H1 (cell line): ENCODE measurements around the gene ITGB8. TPM values are rescaled to one million over a fixed set of nuclear protein-coding genes. Genes with fewer than 3 reads are reported as not detected.

ENCODE experiments used
- CTCF ChIA-PET: fragments of 300-600 bp; sonication (Branson Sonifier 250); formaldehyde crosslinking; loops from one replicate; lab custom pipeline; 2021; ENCODE audit not compliant: partially characterized antibody; lab: Charles Lee
- POLR2A ChIA-PET: fragments of 300-600 bp; sonication (Branson Sonifier 250); formaldehyde crosslinking; loops from one replicate; lab custom pipeline; 2021; ENCODE audit warnings: inconsistent platforms; ENCODE audit not compliant: partially characterized antibody; lab: Charles Lee
- DNase-seq, 2 experiments: peaks; one replicate each; pipeline versions ENCODE4 v3.0.0 to v3.0.0-alpha.2; 2010 to 2022; ENCODE audit warnings: low spot score in 2 of 2, low read depth in 1 of 2, mixed read lengths in 1 of 2
- FAIRE-seq: peaks from 2 replicates; lab custom pipeline; 2011; peaks lifted over from hg19 to GRCh38; lab: Jason Lieb, UNC
- H2AFZ ChIP-seq: 2 replicates; pipeline ENCODE4 v1.8.1; 2012; ENCODE audit warnings: low read length, inconsistent platforms
- H2AK5ac ChIP-seq: 2 replicates; pipeline ENCODE4 v1.6.1; 2013; ENCODE audit warnings: low read depth, low read length
- H2BK120ac ChIP-seq: replicated peaks from 2 replicates; pipeline ENCODE3; 2013; ENCODE audit warnings: low read depth, low read length, inconsistent platforms
- H2BK12ac ChIP-seq: 2 replicates; pipeline ENCODE4 v1.6.1; 2013; ENCODE audit warnings: low read depth, low read length
- H2BK15ac ChIP-seq: 2 replicates; pipeline ENCODE4 v1.6.1; 2013; ENCODE audit warnings: low read length
- H2BK20ac ChIP-seq: 2 replicates; pipeline ENCODE4 v1.6.1; 2013; ENCODE audit warnings: low read length
- H2BK5ac ChIP-seq: 2 replicates; pipeline ENCODE4 v1.6.1; 2013; ENCODE audit warnings: low read depth, low read length
- H3K14ac ChIP-seq: 2 replicates; pipeline ENCODE4 v1.6.1; 2013; ENCODE audit warnings: inconsistent platforms; ENCODE audit not compliant: insufficient read length
- H3K18ac ChIP-seq: 2 replicates; pipeline ENCODE4 v1.6.1; 2013; ENCODE audit warnings: low read length; ENCODE audit errors: extremely low read depth
- H3K23ac ChIP-seq: 2 replicates; pipeline ENCODE4 v1.6.1; 2013; ENCODE audit warnings: inconsistent platforms; ENCODE audit not compliant: insufficient read length
- H3K23me2 ChIP-seq: 2 replicates; pipeline ENCODE4 v1.6.1; 2013; ENCODE audit warnings: low read depth, low read length
- H3K27ac ChIP-seq: 2 replicates; pipeline ENCODE4 v1.6.1; 2011; ENCODE audit warnings: low read depth, low read length, inconsistent platforms
- H3K27me3 ChIP-seq, 4 experiments: replicated peaks in 1 of 4; 1 replicate in 1 of 4; 2 replicates in 3 of 4; pipeline versions ENCODE4 v1.6.1 to v1.8.1; 2011 to 2013; ENCODE audit warnings: low read length in 3 of 4, mild to moderate bottlenecking in 3 of 4, inconsistent platforms in 2 of 4, mixed read lengths in 2 of 4, moderate library complexity in 1 of 4; ENCODE audit not compliant: control insufficient read depth in 3 of 4, insufficient read depth in 3 of 4; ENCODE audit errors: extremely low read depth in 1 of 4
- H3K36me3 ChIP-seq, 4 experiments: 2 replicates each; pipeline versions ENCODE4 v1.6.1 to v1.8.1; 2011 to 2013; ENCODE audit warnings: mild to moderate bottlenecking in 4 of 4, low read length in 3 of 4, moderate library complexity in 2 of 4, control low read depth in 1 of 4, inconsistent platforms in 1 of 4; ENCODE audit not compliant: insufficient read depth in 4 of 4, control insufficient read depth in 2 of 4
- H3K4ac ChIP-seq: replicated peaks from 2 replicates; pipeline ENCODE3; 2013; ENCODE audit warnings: low read length, low read depth, mixed read lengths, inconsistent platforms; ENCODE audit not compliant: insufficient read length
- H3K4me1 ChIP-seq, 4 experiments: replicated peaks in 1 of 4; 1 replicate in 1 of 4; 2 replicates in 3 of 4; pipeline versions ENCODE4 v1.6.1 to v1.8.1; 2011 to 2013; ENCODE audit warnings: low read length in 3 of 4, inconsistent platforms in 2 of 4, mixed read lengths in 1 of 4; ENCODE audit not compliant: insufficient read depth in 4 of 4, control insufficient read depth in 3 of 4
- H3K4me2 ChIP-seq, 2 experiments: 2 replicates each; pipeline versions ENCODE4 v1.6.1 to v1.8.1; 2011 to 2013; ENCODE audit warnings: low read depth in 2 of 2, low read length in 2 of 2, control low read depth in 1 of 2, inconsistent platforms in 1 of 2, mild to moderate bottlenecking in 1 of 2; ENCODE audit not compliant: insufficient read depth in 1 of 2
- H3K4me3 ChIP-seq, 4 experiments: fragments of 200-600, 300-600 bp in 1 of 4; sonication (generic), shearing (Covaris generic), sonication (Bioruptor Twin) in 1 of 4; 2 replicates each; pipeline versions ENCODE4 v1.5.1 to v1.8.1; 2011 to 2016; ENCODE audit warnings: low read length in 4 of 4, low read depth in 3 of 4, control low read depth in 2 of 4, inconsistent platforms in 2 of 4, mild to moderate bottlenecking in 2 of 4, mixed read lengths in 1 of 4, moderate library complexity in 1 of 4; ENCODE audit not compliant: insufficient read depth in 2 of 4; ENCODE audit errors: extremely low read depth in 1 of 4
- H3K56ac ChIP-seq: replicated peaks from 2 replicates; pipeline ENCODE3; 2013; ENCODE audit warnings: low read depth, mild to moderate bottlenecking, mixed read lengths, low read length, inconsistent platforms; ENCODE audit not compliant: insufficient read length
- H3K79me1 ChIP-seq: 2 replicates; pipeline ENCODE4 v1.6.1; 2013; ENCODE audit warnings: low read depth, low read length, control low read depth
- H3K79me2 ChIP-seq, 2 experiments: 2 replicates each; pipeline versions ENCODE4 v1.6.1 to v1.8.1; 2012 to 2013; ENCODE audit warnings: low read length in 2 of 2, mild to moderate bottlenecking in 2 of 2, inconsistent platforms in 1 of 2; ENCODE audit not compliant: insufficient read depth in 2 of 2, control insufficient read depth in 1 of 2
- H3K9ac ChIP-seq, 4 experiments: replicated peaks in 1 of 4; 1 replicate in 1 of 4; 2 replicates in 3 of 4; pipeline versions ENCODE4 v1.6.1 to v1.8.1; 2011 to 2013; ENCODE audit warnings: low read depth in 3 of 4, low read length in 3 of 4, control low read depth in 2 of 4, mild to moderate bottlenecking in 2 of 4, moderate library complexity in 2 of 4, inconsistent platforms in 1 of 4; ENCODE audit errors: extremely low read depth in 1 of 4
- H3K9me3 ChIP-seq, 2 experiments: 2 replicates each; pipeline versions ENCODE4 v1.6.1 to v1.8.1; 2012 to 2013; ENCODE audit warnings: mild to moderate bottlenecking in 2 of 2, moderate library complexity in 2 of 2, control low read depth in 1 of 2, inconsistent platforms in 1 of 2, low read depth in 1 of 2, low read length in 1 of 2, mixed read lengths in 1 of 2; ENCODE audit not compliant: insufficient read depth in 2 of 2
- H4K20me1 ChIP-seq, 2 experiments: replicated peaks in 1 of 2; 2 replicates each; pipeline versions ENCODE3 to v1.8.1; 2011 to 2013; ENCODE audit warnings: inconsistent platforms in 2 of 2, low read length in 2 of 2, mild to moderate bottlenecking in 1 of 2; ENCODE audit not compliant: insufficient read depth in 2 of 2, control insufficient read depth in 1 of 2
- H4K5ac ChIP-seq: 2 replicates; pipeline ENCODE4 v1.6.1; 2013; ENCODE audit warnings: low read length, low read depth, mixed read lengths, inconsistent platforms; ENCODE audit not compliant: insufficient read length
- H4K8ac ChIP-seq: 2 replicates; pipeline ENCODE4 v1.8.0; 2013; ENCODE audit warnings: mild to moderate bottlenecking, moderate library complexity, low read length, inconsistent platforms; ENCODE audit not compliant: insufficient read depth; ENCODE audit errors: extremely low read depth
- H4K91ac ChIP-seq: replicated peaks from 2 replicates; pipeline ENCODE3; 2013; ENCODE audit warnings: low read length, mixed read lengths, inconsistent platforms; ENCODE audit not compliant: insufficient read length
- CBX5 ChIP-seq: fragments of 300-800, 300-1000 bp; sonication (generic); IDR thresholded peaks from 2 replicates; pipeline ENCODE4 v1.7.1; 2016; ENCODE audit warnings: antibody characterized with exemption, low read length, low read depth
- CHD2 ChIP-seq: IDR thresholded peaks from 2 replicates; pipeline ENCODE4 v1.6.1; 2012; ENCODE audit warnings: low read length, improper control_type of control experiment
- CTCF ChIP-seq, 3 experiments: IDR thresholded peaks; 1 replicate in 2 of 3; 2 replicates in 1 of 3; pipeline versions ENCODE4 v1.5.1 to v1.6.1; 2011; ENCODE audit warnings: low read length in 3 of 3, mild to moderate bottlenecking in 3 of 3, inconsistent platforms in 2 of 3, low read depth in 1 of 3, moderate library complexity in 1 of 3; ENCODE audit not compliant: insufficient read depth in 1 of 3; ENCODE audit errors: control extremely low read depth in 1 of 3
- EGR1 ChIP-seq: IDR thresholded peaks from 2 replicates; pipeline ENCODE4 v1.6.1; 2011; ENCODE audit warnings: low read depth, low read length, borderline replicate concordance
- EP300 ChIP-seq, 2 experiments: IDR thresholded peaks; 1 replicate in 1 of 2; 2 replicates in 1 of 2; pipeline ENCODE4 v1.6.1; 2011 to 2012; ENCODE audit warnings: low read depth in 2 of 2, low read length in 2 of 2, mild to moderate bottlenecking in 2 of 2, borderline replicate concordance in 1 of 2, inconsistent platforms in 1 of 2, moderate library complexity in 1 of 2
- HDAC2 ChIP-seq, 2 experiments: fragments of 300-600 bp in 1 of 2; sonication (generic) in 1 of 2; IDR thresholded peaks; 2 replicates each; pipeline ENCODE4 v1.6.1; 2011 to 2012; ENCODE audit warnings: low read depth in 2 of 2, low read length in 2 of 2, mild to moderate bottlenecking in 2 of 2, moderate library complexity in 2 of 2, borderline replicate concordance in 1 of 2, inconsistent platforms in 1 of 2
- JUND ChIP-seq: IDR thresholded peaks from 2 replicates; pipeline ENCODE4 v1.6.1; 2011; ENCODE audit warnings: mild to moderate bottlenecking, improper control_type of control experiment, low read length
- TCF12 ChIP-seq: IDR thresholded peaks from 2 replicates; pipeline ENCODE4 v1.6.1; 2011; ENCODE audit warnings: low read depth, mild to moderate bottlenecking, low read length
- polyA plus RNA-seq, 7 experiments: library from polyadenylated mRNA; depleted of rRNA in 3 of 7; stranded (reverse) in 5 of 7; unstranded in 2 of 7; fragments of >200 nt in 5 of 7; fragments of 200-250 nt in 2 of 7; gene quantifications; 1 replicate in 5 of 7; 2 replicates in 1 of 7; 4 replicates in 1 of 7; pipeline versions ENCODE4 v1.2.1 to v1.2.3, GENCODE V29; 2011 to 2013; ENCODE audit warnings: missing spikeins in 2 of 7, mixed read lengths in 2 of 7
- total RNA-seq: library from RNA; stranded (reverse); fragmentation: NEBNext Ultra II Directional; extraction: Animal tissue kit (Norgen Biotek cat#: 25700); gene quantifications from 2 replicates; pipeline ENCODE4 v1.2.1, GENCODE V29; 2021

The ITGB8 gene
- total and polyA plus RNA-seq, 2 of the 8 experiments (the other 6 are each of a cell fraction or from before 2014, with no cell fraction given): 1.2 to 3.6 TPM

GRCh38 chr7:20438248-20438647 lies 107.5 kb downstream of the ITGB8 start:
- TF ChIP-seq JUND: no peak
- TF ChIP-seq CHD2: no peak
- no peak for TF ChIP-seq TCF12
- no peak for TF ChIP-seq CTCF (IDR thresholded peaks at IDR 0.05; ENCODE audit: control extremely low read depth in 1 of 3, insufficient read depth in 1 of 3, low read depth in 1 of 3, low read length in 3 of 3)
- no peak for TF ChIP-seq EGR1
- TF ChIP-seq EP300 (IDR thresholded peaks at IDR 0.05; ENCODE audit: borderline replicate concordance in 1 of 2, low read depth in 2 of 2, low read length in 2 of 2): no peak
- no peak for TF ChIP-seq HDAC2 (IDR thresholded peaks at IDR 0.05; ENCODE audit: borderline replicate concordance in 1 of 2, low read depth in 2 of 2, low read length in 2 of 2)
- TF ChIP-seq CBX5: no peak
- H4K5ac ChIP-seq: no peak overlapping the region
- H3K9ac ChIP-seq: no peak overlapping the region
- H2BK5ac ChIP-seq: no peak overlapping the region
- no peaks in the 10 kb centered on the region for H3K23me2 ChIP-seq
- H3K36me3 ChIP-seq: no peaks in the 10 kb centered on the region
- FAIRE-seq (no peak), DNase-seq (no peak)
- H2BK15ac ChIP-seq: no peak overlapping the region
- ChIA-PET CTCF (interaction anchor here (1.3 to 2.3 kb wide), 4 partner anchors 11 to 32 kb away, joined by 3 to 6 read pairs (median 4); no protein-coding TSS in a partner anchor), POLR2A (no interaction called here)
- H3K79me2 ChIP-seq: no peaks in the 10 kb centered on the region
- no peak overlapping the region for H3K4me3 ChIP-seq
- H4K91ac ChIP-seq: no peak overlapping the region
- H3K27me3 ChIP-seq: no peaks in the 10 kb centered on the region
- H4K8ac ChIP-seq: no peak overlapping the region
- no peak overlapping the region for H2BK120ac ChIP-seq
- no peaks in the 10 kb centered on the region for H3K79me1 ChIP-seq
- no peak overlapping the region for H3K4me2 ChIP-seq
- no peak overlapping the region for H2BK20ac ChIP-seq
- H2AFZ ChIP-seq: no peak overlapping the region
- no peak overlapping the region for H3K56ac ChIP-seq
- H3K27ac ChIP-seq: no peak overlapping the region
- no peak overlapping the region for H3K18ac ChIP-seq
- H3K4ac ChIP-seq: no peak overlapping the region
- H4K20me1 ChIP-seq: no peaks in the 10 kb centered on the region
- H3K4me1 ChIP-seq: no peaks in the 10 kb centered on the region
- H3K9me3 ChIP-seq: no peaks in the 10 kb centered on the region
- no peak overlapping the region for H3K14ac ChIP-seq
- H3K23ac ChIP-seq: no peak overlapping the region
- no peak overlapping the region for H2BK12ac ChIP-seq
- no peak overlapping the region for H2AK5ac ChIP-seq
